SKM-1 treated with dmso at 0.1 percent for 144 hours (cell line): ENCODE data around the gene PLPP1.

ENCODE experiments used
- DNase-seq: peaks from one replicate; lab custom pipeline; 2025; ENCODE audit not compliant: unreplicated experiment; lab: John Stamatoyannopoulos, UW

Gene PLPP1

DNA sequence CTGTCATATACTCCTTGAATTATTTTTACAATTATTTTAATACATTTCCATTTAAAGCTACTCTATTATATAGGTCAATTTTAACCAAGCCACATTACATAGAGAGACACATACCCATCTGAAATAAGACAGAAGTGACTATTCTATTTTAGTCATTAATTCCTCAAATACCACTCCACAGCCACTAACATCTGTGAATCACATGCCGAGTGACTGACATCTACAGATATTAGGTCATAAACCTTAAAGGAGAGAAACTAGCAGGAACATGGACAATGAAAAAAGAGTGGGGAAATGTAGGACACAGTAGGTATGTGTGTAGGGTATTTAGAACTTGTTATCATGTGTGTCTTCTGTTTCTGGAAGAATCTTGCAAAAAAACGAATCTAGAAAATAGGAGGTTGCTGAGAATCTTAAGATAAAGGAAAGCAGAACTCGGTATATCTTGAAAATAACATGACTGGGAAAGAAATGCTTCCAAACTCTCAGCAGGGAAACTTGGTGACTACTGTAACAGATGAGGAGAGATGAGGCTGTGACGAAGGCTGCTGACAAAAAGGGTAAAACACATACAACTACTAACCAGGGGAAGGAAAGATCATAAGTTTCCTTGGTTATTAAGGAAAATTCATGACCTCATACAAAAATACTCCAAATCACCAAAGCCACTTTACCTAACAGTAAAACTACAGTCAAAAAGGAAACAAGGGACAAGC lies 84.6 kb downstream of the PLPP1 start:
- no peak for DNase-seq

DNA sequence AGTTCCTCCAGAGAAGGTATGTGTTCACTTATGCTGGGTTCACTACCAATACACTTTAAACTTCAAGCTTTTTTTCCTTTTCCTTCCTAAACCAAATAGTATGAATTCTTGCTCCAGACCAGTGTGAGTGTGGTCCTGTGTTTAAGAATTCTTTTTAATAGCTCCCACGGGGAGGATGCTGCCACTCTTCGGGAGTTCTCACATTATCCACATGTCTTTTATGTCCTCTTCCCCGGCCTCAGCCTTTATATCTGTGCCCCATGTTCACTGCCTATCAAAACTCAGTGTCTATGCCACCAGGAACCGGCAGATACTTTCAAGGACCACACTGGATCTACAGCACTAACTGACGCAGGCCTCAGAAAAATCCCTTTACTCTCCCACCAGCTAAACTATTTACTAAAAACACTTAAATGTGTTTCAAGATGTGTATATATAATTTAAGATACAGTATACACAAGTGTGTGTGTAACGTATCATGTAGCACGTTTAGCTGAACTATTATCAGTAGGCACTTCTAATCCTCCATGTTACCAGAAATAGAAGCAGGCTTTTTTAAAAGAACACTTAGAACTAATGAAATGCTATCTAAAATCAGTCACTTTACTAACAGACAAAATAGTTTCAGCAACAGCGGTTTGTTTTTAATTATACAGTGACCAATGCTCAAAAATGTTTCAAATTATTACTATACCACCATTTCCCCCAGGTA lies 88.0 kb downstream of the PLPP1 start:
- no peak for DNase-seq

GRCh38 chr5:55445791-55446190 lies 89.0 kb downstream of the PLPP1 start:
- DNase-seq: no peak

DNA sequence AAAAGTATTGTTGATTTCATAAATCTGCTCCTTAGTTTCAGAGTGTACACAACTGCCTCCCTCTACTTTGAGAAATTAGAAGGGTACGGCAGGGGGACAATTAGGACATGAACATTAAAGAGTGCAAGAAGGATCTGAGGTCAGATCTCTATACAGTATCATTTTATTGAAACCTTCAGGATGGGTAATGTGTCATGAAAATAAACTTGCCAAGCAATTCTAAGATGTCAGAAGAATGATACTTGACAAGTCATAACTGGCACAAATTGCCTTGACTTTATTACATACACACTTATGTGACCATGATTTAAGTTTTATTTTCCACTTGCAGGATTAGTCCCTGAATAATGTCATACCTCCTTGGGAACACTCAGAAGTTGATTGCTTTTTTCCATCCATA lies 92.8 kb downstream of the PLPP1 start:
- no peak for DNase-seq

DNA sequence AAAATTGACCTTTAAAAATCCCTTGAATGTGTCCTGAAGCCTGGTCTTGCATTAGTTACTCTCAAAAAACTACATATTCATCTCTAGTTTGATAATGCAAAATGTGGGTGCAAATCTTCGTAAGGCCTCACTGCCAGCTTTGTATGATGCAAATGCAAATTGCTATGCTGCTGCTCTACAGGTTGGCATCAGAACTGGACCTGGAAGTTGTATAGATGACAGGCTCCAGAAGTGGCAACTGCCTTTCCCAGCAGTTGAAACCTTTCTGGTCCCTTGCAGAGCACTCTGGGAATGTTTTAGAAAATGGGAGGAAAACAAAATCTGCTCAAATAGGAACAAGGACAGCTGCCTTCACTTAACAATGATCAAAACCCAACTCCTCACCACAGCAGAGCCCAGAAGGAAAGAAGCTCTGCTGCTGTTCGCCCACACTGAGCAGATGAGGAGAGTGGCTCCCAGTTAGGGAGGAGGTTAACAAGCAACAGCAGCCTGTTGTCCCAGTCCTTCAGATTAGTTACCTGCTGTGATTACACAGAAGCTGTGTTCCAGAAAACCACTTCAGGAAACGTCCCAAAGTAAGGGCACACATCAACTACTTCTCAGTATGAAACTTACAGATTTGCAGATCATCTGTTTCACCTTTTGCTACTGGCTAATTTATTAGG lies 93.5 kb downstream of the PLPP1 start:
- no peak for DNase-seq

DNA sequence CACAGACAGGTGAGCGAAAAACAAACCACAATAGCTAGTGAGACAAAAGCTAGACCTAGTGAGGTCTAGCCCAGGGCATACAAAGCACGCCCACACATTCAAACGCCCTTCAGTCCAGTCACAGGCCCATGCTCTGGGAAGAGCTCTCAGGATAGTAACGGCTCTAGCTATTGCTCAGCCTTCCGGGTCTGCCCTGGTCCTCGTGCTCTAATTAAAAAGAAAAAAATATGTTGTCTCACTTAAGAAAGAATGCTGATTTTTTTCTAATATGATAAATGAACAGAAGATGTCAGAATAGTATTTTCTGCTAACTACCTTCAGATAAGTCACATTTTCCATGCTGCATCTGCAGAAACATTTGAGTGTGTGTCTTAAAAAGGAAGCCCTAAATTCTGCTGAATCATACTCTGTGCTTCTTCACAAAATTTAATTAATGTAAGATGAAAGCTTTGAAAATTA lies 94.5 kb downstream of the PLPP1 start:
- DNase-seq: no peak

DNA sequence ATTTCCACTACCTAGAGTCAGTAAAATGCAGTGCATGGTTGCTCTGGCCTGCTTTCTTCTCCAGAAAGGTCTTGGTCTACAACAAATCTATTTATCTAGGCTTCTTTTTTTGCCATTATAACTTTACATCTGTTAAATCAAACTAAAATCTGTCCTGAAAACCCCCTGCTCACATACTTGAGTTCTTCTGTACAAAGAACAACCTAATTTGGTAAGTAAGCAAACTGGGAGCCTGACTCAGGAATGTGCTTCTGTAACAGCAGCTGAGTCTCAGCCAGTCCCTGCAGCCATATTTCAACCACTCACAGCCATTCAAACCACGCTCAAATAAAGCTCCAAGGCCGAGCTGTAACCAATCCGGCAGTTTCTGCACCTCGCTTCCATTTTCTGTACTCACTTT lies 95.8 kb downstream of the PLPP1 start:
- no peak for DNase-seq

- DNase-seq: no peak
Observed at GRCh38 chr5:55437859-55438206, 96.9 kb downstream of the PLPP1 start.

- DNase-seq: no peak
Observed at GRCh38 chr5:55437452-55437851, 97.3 kb downstream of the PLPP1 start.

DNA sequence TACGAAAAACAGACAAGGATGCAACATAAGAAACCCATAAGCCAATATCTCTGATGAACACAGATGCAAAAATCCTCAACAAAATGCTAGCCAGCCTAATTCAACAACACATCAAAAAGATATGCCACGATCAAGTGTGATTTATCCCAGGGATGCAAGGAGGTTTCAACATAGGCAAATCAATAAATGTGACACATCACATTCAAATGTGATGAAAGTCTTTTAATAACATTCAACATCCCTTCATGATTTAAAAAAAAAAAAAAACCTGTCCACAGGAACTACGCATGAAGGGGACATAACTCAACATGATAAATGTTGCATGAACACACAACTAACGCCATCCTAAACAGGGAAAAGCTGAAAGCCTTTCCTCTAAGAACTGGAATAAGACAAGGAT lies 102.2 kb downstream of the PLPP1 start:
- no peak for DNase-seq

DNA sequence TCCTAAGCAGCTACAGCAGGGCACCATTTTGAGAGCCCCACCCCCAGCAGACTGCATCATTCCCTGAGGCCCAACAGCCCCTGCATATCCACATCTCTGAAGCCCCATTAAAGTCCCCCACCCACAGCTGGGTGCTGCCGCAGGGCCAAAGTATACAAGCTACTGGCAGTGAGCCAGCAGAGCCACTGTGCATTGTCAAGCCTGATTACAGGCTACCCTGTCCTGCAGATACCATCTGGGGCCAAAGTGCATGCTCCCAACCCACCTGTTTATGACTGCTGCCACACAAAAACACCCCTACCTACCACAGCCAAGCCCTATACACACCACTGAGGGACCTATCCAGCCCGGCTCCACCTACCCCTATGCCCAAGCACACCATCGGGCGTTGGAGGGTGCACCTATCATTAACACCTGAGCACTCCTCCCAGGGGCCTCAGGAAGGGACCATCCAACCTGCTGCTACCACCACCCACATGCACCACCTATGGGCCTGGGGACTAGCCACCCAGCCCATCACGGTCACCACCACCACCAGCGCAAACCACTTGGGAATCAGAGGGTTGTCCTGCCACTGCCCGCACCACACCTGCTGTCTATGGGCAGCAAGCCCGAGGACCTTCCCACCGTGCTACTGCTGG lies 105.0 kb downstream of the PLPP1 start:
- no peak for DNase-seq

DNA sequence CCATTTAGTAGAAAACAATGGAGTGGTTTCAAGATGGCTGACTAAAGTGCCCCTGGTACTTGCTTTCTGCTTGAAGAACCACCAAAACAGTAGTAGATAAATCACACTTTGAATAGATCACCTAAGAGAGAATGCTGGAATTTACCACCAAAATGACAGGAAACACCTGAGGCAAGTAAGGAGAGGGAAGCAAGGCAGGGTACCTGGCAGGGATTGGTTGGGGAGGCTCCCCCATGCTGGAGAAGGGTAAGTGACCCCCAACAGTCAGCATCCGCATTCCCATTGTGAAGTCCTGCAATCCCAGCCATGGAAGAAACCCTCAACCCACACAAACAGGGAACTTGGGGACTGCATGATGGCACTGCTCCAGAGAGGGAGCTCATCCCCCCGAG lies 105.5 kb downstream of the PLPP1 start:
- no peak for DNase-seq

DNA sequence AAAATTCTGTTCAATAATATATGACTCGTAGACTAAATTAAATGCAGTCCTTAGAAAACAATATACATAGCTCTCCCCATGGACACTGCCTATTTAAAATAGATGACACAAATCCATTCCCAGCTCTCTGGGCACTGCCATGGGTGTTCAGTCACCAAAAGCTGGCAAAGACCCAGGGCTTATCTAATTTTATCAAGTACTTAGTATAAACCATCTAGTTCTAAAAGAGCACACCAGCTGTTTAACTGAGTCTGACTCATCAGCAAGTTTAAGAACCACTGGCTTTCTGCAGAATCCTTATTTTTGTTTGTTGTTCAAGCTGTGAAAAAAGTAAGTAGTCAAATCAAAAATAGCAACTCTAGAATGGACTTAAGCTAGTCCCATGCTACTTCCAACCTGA lies 107.6 kb downstream of the PLPP1 start:
- DNase-seq: no peak

- DNase-seq: no peak
Observed at GRCh38 chr5:55426455-55426854, 108.3 kb downstream of the PLPP1 start.

- DNase-seq: no peak
Observed at GRCh38 chr5:55421074-55421529, 113.7 kb downstream of the PLPP1 start.

DNA sequence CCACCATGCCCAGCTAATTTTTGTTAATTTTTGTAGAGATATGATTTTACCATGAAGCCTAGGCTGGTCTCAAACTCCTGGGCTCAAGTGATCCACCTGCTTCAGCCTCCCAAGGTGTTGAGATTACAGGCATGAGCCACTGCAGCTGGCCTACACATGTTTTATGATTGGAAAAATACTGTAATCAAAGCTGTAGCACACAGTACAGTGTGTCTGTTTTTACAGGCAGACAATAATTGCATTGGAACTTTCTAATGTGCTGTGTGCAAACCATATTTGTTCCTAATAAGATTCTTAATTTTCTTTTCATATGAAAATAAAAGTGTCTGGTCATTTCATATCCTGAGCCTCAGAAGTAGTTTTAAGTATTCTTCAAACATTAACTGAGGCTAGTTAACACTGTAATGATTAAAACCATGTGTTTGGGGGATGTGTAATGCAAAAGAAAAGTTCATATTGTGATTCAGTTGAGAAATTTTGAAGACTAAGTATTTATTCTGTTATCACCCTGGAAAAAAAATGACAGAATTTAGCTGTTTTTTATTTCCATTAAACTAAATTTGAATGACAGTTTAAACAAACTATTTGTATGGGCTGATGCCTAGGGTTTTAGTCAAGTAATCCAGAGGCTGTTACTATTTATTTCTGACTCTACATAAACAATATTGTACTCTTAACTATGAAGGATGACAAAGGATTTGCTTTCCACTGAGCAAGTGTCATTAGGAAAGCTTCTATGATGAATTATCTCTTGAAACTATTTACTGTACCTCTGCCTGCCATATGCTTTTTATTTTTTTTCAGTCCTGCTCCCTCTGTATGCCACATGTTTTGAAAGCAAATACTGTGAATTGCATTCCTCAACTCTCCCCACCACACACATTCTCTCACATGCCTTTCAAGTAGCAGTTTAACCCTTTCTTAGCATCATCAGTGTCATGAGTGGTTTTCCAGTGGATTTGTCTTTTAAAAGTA lies 115.5 kb downstream of the PLPP1 start:
- DNase-seq: no peak

- no peak for DNase-seq
Observed at GRCh38 chr5:55416306-55416705, 118.5 kb downstream of the PLPP1 start.

GRCh38 chr5:55415071-55415470 lies 119.7 kb downstream of the PLPP1 start:
- no peak for DNase-seq

DNA sequence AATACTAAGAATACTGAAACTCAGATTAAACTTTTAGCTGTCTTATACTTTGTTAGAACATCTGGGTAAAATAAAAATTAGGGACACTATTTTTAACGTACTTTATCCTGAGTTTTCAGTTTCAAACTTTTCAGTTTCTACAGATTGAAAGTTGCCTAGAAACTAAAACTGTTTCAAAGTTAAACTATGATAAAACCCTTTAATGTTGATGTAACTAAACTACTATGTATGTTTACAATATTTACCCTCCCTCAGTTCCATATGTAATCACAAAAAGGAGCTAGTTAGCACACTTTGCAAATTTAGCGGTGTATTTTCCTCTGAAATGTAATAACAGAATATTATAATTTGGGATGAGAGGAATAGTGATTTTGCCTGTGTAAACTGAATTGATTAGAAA lies 121.1 kb downstream of the PLPP1 start:
- no peak for DNase-seq

DNA sequence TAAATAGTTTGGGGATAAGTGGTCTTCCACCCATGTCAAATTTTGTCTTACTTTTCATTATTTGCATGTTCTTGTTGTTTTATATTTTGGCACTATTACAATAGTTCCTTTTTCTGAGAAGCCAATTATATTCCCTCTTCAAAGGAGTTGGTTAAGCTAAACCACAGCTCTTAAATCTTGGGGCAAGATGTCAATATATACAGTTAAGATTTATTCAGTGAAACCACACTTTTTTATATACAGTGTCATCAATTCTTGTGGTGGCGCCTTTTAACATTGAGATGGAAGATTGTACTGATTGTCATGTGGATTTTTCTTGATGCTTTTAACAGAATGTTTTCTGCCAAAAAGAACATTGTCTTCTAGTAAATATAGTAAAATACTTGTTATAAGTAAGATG lies 122.9 kb downstream of the PLPP1 start:
- no peak for DNase-seq

DNA sequence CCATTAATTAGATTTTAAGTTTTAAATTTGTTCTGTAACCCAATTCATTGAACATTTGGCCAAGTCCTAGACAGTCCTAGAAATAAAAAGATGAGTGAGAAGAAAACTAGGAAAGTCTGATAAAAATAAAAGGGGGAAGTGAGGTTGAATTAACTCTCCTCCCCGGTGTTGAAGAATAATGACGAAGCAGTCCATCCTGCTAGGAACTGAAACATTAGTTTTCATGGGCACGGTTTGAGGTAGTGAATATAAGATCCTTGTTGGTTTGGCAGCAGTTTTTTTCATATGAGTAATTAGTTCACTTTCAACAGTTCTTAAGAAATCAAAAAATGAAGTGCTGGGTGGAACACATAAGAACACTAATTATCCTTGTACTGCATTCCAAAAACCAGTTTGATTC lies 123.9 kb downstream of the PLPP1 start:
- no peak for DNase-seq
